PC-9 (cell line): ENCODE results near the gene TNRC6C.

Source experiments
- EZH2 ChIP-seq: fragments of 200-600 bp; sonication (generic); IDR thresholded peaks from 2 replicates; pipeline ENCODE4 v1.8.0; 2017; ENCODE audit warnings: antibody characterized with exemption, low read depth
- TF ChIP-seq, protein P1 (sequence below): fragments of 200-600 bp; sonication (generic); conservative IDR thresholded peaks from 2 replicates; pipeline ENCODE4 v1.6.1; 2017; ENCODE audit warnings: mixed run types, antibody characterized with exemption, mild to moderate bottlenecking, moderate library complexity

DNA sequence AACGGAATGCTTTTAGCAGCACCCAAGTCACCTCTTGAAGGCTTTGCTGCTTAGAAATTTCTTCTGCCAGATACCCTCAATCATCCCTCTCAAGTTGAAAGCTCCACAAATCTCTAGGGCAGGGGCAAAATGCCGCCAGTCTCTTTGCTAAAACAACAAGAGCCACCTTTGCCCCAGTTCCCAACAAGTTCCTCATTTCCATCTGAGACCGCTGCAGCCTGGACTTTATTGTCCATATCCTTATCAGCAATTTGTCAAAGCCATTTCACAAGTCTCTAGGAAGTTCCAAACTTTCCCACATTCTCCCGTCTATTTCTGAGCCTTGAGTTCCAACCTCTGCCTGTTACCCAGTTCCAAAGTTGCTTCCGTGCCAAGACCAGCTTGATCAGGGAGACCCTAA, 142.6 kb downstream of the TNRC6C start:
- TF ChIP-seq, protein P1, sequence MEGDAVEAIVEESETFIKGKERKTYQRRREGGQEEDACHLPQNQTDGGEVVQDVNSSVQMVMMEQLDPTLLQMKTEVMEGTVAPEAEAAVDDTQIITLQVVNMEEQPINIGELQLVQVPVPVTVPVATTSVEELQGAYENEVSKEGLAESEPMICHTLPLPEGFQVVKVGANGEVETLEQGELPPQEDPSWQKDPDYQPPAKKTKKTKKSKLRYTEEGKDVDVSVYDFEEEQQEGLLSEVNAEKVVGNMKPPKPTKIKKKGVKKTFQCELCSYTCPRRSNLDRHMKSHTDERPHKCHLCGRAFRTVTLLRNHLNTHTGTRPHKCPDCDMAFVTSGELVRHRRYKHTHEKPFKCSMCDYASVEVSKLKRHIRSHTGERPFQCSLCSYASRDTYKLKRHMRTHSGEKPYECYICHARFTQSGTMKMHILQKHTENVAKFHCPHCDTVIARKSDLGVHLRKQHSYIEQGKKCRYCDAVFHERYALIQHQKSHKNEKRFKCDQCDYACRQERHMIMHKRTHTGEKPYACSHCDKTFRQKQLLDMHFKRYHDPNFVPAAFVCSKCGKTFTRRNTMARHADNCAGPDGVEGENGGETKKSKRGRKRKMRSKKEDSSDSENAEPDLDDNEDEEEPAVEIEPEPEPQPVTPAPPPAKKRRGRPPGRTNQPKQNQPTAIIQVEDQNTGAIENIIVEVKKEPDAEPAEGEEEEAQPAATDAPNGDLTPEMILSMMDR = no peak
- no peak for TF ChIP-seq EZH2
